GM11168 (cell line): ENCODE data around the gene STK40.

Source experiments
- in situ Hi-C: fragments of 300-500 bp; cut with MboI; formaldehyde crosslinking; loops from one replicate; pipeline ENCODE4 v1.12.0; 2022; ENCODE audit warnings: low sequenced_read_pairs; ENCODE audit not compliant: unreplicated experiment

The STK40 gene

GRCh38 chr1:36377791-36378492, 7.8 kb downstream of the STK40 start:
- in situ Hi-C loops: no loop called here

DNA sequence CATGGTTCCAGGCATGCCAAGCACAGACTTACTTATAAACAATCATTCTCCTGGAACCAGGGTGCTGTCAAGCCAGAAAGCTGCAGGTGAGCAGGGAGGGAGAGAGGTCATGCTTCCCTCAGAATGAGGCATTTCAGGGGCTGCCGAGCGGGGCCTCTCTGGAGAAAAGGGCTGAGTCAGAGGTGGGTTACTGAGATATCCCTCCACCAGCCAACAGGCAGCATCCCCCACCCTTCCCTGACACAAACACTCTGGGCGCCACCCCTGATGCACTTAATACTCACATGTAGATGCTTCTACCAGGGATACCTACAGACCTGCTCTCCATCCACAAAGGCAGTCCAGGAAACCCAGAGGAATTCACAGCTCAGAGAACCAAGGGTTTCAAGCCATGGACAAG, 13.1 kb downstream of the STK40 start:
- in situ Hi-C loops: no loop called here

DNA sequence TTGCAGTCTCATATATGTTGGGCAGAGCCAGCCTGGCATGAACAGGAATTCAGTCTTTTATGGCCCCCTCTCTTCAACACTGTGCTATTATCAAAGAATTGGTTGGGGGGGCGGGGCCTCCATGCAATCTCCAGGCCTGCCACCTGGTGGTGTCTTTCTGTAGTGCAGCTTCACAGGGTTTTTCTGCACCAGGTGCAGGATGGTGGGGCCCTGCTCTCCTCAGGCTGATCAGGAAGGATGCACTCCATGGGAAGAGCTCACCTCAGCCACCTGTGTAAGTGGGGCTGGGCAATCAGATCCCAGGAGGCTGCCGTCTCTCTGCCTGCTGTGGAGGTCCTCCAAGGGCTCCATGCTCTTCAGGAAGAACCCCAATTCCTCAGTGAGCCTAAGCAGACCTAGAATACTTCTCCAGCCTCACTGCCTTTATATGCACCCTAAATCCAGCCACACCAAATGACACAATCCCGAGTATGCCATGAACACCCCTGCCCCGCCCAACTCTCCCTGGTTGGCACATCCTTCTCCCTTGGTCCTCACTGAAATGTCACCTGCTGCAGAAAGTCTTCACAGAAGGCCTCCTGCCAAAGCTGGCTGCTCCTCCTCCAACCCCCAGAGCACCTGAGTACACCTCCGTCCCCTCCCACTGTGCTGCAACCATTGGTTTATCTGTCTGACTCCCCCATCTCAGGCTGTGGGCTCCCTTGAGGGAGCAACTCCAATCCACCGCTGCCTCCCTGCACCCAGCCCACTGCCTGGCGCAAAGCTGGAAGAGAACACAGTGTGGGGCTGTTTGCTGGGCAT, 16.5 kb downstream of the STK40 start:
- in situ Hi-C loops: no loop called here

DNA sequence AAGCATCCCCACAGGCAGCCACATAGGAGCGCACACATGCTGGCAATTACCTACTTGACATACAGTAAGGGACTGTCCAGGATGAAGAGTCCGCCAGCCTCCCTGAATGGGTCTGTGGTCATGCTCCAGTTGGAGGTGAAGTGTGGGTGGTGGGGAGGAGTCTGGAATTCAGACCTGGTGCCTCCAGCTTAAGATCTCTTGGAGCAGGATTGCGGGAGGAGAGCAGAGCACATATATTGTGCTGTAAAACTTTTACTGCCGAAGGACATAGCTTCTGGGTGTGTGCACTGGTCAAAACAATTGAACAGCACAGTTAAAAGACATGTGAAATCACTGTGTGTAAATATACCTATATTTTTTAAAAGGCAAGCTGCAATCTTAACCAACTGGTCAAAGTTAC, 17.9 kb downstream of the STK40 start:
- in situ Hi-C loops: no loop called here

DNA sequence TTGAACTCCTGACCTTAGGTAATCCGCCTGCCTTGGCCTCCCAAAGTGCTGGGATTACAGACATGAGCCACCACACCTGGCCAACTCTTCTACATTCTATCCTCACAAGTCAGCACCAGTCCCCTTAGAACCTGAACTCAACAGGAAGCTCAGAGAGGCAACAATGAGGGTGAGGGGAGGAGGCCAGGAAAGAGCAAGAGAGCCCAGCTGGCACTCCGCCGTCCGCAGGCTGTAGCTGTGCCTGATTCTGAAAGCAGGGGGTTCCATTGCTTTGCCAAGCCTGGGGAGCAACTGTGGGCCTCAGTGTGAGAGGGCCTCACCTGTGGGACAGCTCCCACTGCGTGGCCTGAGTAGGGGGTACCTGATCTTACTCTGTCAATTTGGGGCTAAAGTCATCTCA, 18.7 kb downstream of the STK40 start:
- in situ Hi-C loops: no loop called here

- in situ Hi-C loops: no loop called here
These were observed 19.5 kb downstream of the STK40 start for GRCh38 chr1:36366091-36366661.

DNA sequence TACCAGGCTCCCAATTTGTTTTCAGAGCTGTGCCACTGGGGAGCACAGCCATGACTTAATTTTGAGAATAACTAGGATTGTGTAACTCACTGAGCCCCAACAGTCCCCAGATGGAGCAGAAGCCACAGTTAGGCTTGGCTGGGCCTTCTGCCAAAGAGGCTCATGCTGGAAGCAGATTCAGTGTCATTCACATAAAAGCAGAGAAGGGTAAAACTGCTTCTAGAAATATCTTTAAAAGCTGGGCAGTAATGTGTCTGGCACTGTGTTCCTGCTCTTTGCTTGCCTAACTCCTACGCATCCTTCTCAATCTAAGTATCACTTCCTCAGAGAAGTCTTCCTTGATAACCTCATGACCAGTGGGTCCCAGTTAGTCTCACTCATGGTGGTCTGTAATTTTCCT, 20.3 kb downstream of the STK40 start:
- in situ Hi-C loops: no loop called here

DNA sequence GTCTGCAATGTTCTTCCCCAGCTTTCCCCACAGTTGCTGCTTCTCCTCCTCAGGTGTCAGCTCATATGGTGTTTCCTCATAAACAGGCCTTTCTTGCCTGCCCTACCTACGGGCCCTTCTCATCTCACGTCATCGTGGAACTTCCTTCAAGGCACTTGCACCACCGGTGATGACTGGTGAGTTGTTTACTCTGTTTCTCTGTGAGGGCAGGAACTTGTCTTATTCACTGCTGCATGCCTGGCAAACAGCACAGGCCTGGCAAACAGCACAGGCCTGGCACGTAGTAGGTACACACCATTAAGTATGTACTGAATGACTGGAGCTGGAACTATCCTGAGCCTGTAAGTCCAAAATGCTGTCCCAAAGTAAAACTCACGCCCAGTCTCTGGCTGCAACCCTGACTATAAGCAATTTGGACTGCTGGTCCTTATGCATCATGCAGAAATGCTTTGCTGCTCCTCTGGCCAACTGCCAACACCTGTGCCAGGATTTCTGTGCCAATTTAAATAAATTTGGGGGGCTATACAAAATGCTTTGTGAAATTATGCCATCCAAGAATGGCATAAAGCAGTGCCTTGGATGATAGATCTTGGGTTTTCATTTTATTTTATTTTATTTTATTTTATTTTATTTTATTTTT, 25.7 kb downstream of the STK40 start:
- in situ Hi-C loops: no loop called here

GRCh38 chr1:36359383-36359782, 26.3 kb downstream of the STK40 start:
- in situ Hi-C loops: no loop called here

- in situ Hi-C loops: no loop called here
These were observed 27.1 kb downstream of the STK40 start for GRCh38 chr1:36358514-36359084.

DNA sequence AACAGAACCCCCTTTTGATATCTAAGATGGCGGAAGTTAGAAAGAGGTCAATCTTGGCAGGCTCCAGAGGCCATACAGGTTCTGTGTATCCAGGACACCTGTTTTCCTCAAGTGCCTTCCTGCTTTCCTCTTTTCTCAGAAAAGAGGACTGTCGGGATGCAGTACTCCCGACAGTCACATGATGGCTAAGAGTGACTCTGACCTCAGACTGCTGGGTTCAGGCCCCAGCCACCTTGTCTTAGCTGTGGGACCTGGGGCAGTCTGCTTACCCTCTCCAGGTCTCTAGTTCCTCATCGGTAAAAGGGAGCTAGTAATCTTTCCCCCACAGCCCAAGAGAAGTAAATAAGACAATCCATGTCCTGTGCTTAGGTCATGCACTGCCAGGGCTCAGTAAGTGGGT, 29.9 kb downstream of the STK40 start:
- in situ Hi-C loops: no loop called here

DNA sequence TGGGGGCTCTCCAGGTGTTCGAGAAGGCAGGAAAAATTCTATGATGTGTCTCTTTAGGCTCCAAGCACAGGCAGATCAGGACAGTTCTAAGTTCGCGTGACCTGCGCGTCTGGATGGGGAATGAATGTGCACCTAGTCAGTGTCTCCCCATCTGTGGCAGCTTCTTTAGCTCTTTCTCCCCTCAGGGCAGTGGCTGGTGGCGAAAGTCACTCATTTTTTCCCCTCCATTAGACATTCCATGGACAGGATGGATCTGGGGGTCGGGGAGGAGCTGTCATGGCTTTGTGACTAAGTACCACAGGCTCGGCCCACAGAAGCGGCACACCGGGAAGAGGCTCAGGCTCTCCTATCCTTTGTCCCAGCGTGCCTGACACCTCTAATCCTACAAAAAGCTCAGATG, 31.2 kb downstream of the STK40 start:
- in situ Hi-C loops: no loop called here

- in situ Hi-C loops: no loop called here
These were observed 32.5 kb downstream of the STK40 start for GRCh38 chr1:36352910-36353878.

- in situ Hi-C loops: no loop called here
These were observed 33.4 kb downstream of the STK40 start for GRCh38 chr1:36352125-36352909.

- in situ Hi-C loops: no loop called here
These were observed 34.3 kb downstream of the STK40 start for GRCh38 chr1:36351227-36351977.

GRCh38 chr1:36350659-36351226, 35.0 kb downstream of the STK40 start:
- in situ Hi-C loops: no loop called here

DNA sequence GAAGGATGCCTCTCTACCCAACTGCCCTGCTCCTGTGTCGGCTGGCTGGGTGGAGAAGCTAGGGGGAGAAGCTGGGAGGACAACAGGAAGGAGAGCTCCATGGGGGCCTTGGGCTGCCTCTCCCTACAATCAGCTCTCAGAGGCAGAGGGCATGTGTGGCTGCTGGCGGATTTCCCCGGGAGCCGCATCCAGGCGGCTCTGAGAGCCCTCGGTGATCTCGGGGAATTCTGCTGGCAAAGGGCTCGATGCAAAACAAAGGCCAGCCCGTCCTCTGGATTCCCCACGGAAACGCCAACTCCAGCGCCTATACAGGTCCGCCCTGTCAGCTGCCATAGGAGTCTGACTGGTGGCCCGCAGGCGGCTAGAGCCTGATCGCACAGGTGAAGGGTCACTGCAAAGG, 35.9 kb downstream of the STK40 start:
- in situ Hi-C loops: loop anchor here (5.0 kb wide), 1 partner anchor 72 kb away; no protein-coding TSS in a partner anchor

DNA sequence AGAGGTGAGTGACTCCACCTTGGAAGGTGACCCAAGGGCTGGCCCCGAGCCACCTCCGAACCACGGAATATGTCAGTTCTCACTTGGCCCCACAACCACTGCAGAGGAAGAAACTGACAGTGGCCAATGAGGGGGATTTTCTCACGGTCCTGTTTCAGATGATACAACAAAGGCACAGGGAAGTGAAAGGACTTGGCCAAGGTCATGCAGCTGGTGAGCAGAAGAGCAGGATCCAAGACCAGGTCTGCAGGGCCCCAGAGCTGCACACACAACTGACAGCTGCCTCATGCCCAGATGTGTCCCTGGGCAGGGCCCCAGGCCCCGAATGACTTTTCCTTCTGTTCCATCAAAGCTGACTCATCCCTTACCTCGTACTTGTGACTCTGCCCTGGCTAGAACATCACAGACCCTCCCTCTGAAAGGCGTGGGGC, 36.5 kb downstream of the STK40 start:
- in situ Hi-C loops: loop anchor here (5.0 kb wide), 1 partner anchor 73 kb away; no protein-coding TSS in a partner anchor
